Aorta (tissue), 5 donors: ENCODE data around the gene OR5AU1. TPM values are rescaled to one million over a fixed set of nuclear protein-coding genes. Genes with fewer than 3 reads are reported as not detected.
"Not testable (repeated sequence)": the region's sequence is repeated elsewhere in the genome, so short reads cannot be mapped to it uniquely, and the experiment has no call there.

Source experiments
- ATAC-seq: fragments of 200-7000 bp; cut with Tn5 transposase; one replicate; pipeline ENCODE4 v1.9.1; 2022; ENCODE audit warnings: moderate library complexity; ENCODE audit not compliant: low FRiP score
- DNase-seq, 2 donors: peaks; one replicate each; pipeline ENCODE4 v3.0.0-alpha.2; 2020
- H3K27ac ChIP-seq, 2 donors: one replicate each; pipeline ENCODE4 v1.5.1; 2013; ENCODE audit warnings: low read length in 2 of 2, mild to moderate bottlenecking in 2 of 2, moderate library complexity in 2 of 2, control low read depth in 1 of 2, inconsistent platforms in 1 of 2, low read depth in 1 of 2
- H3K27me3 ChIP-seq, 2 donors: one replicate each; pipeline ENCODE4 v1.6.1; 2013; ENCODE audit warnings: control low read depth in 1 of 2, low read length in 1 of 2, mild to moderate bottlenecking in 1 of 2, moderate library complexity in 1 of 2; ENCODE audit not compliant: insufficient read depth in 2 of 2, control insufficient read depth in 1 of 2
- H3K36me3 ChIP-seq, 2 donors: one replicate each; pipeline ENCODE4 v1.6.1; 2013; ENCODE audit warnings: control low read depth in 1 of 2, low read length in 1 of 2, mild to moderate bottlenecking in 1 of 2; ENCODE audit not compliant: insufficient read depth in 2 of 2, control insufficient read depth in 1 of 2
- H3K4me1 ChIP-seq, 2 donors: one replicate each; pipeline ENCODE4 v1.6.1; 2013; ENCODE audit warnings: low read length in 2 of 2, control low read depth in 1 of 2, mild to moderate bottlenecking in 1 of 2, moderate library complexity in 1 of 2; ENCODE audit not compliant: insufficient read depth in 2 of 2, control insufficient read depth in 1 of 2
- H3K4me3 ChIP-seq, 2 donors: one replicate each; pipeline ENCODE4 v1.5.1; 2013; ENCODE audit warnings: low read length in 2 of 2, control low read depth in 1 of 2, mild to moderate bottlenecking in 1 of 2
- H3K9me3 ChIP-seq: one replicate; pipeline ENCODE4 v1.6.1; 2013; ENCODE audit warnings: mild to moderate bottlenecking, low read length; ENCODE audit not compliant: control insufficient read depth
- WGBS, 2 donors: extraction: QIAGEN DNeasy Blood & Tissue Kit; methylation state at CpG; one replicate each; pipeline ENCODE4 v1.1.7; 2013; 5-methylcytosine and 5-hydroxymethylcytosine counted together
- intact Hi-C, 2 donors: fragments of 100-400 bp; cut with DNase I; formaldehyde crosslinking; loops; one replicate each; pipeline versions ENCODE4 v1.14.2 to v1.15.0; 2022
- polyA plus RNA-seq, 2 donors: library from polyadenylated mRNA; stranded (reverse); fragments of 200-250 nt; gene quantifications; one replicate each; pipeline ENCODE4 v1.2.3, GENCODE V29; 2013
- total RNA-seq, 2 donors: library from RNA; stranded (reverse); fragmentation: NEBNext Ultra II Directional; extraction: Animal tissue kit (Norgen Biotek cat#: 25700); gene quantifications; one replicate each; pipeline ENCODE4 v1.2.1, GENCODE V29; 2021
- donor health status: healthy with polysubstance abuse.
- donor health status: Bipolar disorder and iron deficiency.
- donor health status: DM: no; HTN: no; CAD: no.
- donor health status: DM: no; HTN: no; CAD: no.
- donor health status: DM: yes; HTN: yes; CAD: no.

Gene OR5AU1
- total and polyA plus RNA-seq, 4 donors: not detected

GRCh38 chr14:21160061-21160610 lies 4.3 kb upstream of the OR5AU1 start:
- DNase-seq: no peak
- ATAC-seq: no peak
- Histone ChIP-seq H3K27ac (no peak overlapping the region), H3K4me3 (no peak overlapping the region), H3K36me3 (no peaks in the 10 kb centered on the region), H3K27me3 (peaks cover 0 to 2% of the 10 kb centered on the region in 2 donors), H3K9me3 (peaks cover 2% of the 10 kb centered on the region), H3K4me1 (no peaks in the 10 kb centered on the region)
- WGBS, 2 donors: 65 to 73% methylated on average over 4 of the region's 4 CpGs
- intact Hi-C loops: no loop called here

GRCh38 chr14:21158175-21158574 lies 2.3 kb upstream of the OR5AU1 start:
- DNase-seq, H3K36me3 ChIP-seq, H3K27ac ChIP-seq, H3K4me1 ChIP-seq, H3K9me3 ChIP-seq, ATAC-seq, H3K4me3 ChIP-seq, intact Hi-C loops, H3K27me3 ChIP-seq: not testable (repeated sequence)
- 13 to 17% methylated on average over 1 of the region's 1 CpG for WGBS, 2 donors

GRCh38 chr14:21149641-21150367 lies 6.1 kb downstream of the OR5AU1 start:
- H3K27ac ChIP-seq: no peak overlapping the region
- intact Hi-C loops: no loop called here

GRCh38 chr14:21145437-21145836 lies 10.4 kb downstream of the OR5AU1 start:
- Histone ChIP-seq H3K27ac (no peak overlapping the region), H3K4me3 (no peak overlapping the region), H3K9me3 (peaks cover 4% of the 10 kb centered on the region), H3K27me3 (peaks cover 0 to 2% of the 10 kb centered on the region in 2 donors), H3K4me1 (no peaks in the 10 kb centered on the region), H3K36me3 (no peaks in the 10 kb centered on the region)
- intact Hi-C loops: no loop called here
- no peak for ATAC-seq
- no peak for DNase-seq

More at GRCh38 chr14:21149641-21150367, 6.1 kb downstream of the OR5AU1 start:
- no peak overlapping the region for H3K4me3 ChIP-seq
- H3K9me3 ChIP-seq: peaks cover 4% of the 10 kb centered on the region
- no peaks in the 10 kb centered on the region for H3K4me1 ChIP-seq
- H3K36me3 ChIP-seq: no peaks in the 10 kb centered on the region
- peaks cover 0 to 2% of the 10 kb centered on the region in 2 donors for H3K27me3 ChIP-seq
- DNase-seq (no peak), ATAC-seq (no peak)
- WGBS, 2 donors: 74 to 76% methylated on average over 4 of the region's 4 CpGs

DNA sequence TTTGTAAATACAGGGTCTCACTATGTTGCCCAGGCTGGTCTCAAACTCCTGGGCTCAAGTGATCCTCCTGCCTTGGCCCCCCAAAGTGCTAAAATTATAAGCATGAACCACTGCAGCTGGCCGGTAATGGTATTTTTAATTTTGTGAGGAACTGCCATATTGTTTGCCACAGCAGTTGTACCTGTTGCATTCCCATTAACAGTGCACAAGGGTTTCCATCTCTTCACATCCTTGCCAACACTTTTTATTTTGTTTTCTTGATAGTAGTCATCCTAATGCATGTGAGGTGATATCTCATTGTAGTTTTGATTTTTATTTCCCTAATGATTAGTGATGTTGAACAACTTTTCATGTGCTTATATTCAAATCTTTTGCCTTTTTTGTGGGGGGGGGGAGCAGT lies 13.5 kb downstream of the OR5AU1 start:
- no peak overlapping the region for H3K4me3 ChIP-seq
- intact Hi-C loops: no loop called here
- H3K4me1 ChIP-seq: no peaks in the 10 kb centered on the region
- H3K27me3 ChIP-seq: no peaks in the 10 kb centered on the region
- ATAC-seq: no peak
- peaks cover 2% of the 10 kb centered on the region for H3K9me3 ChIP-seq
- H3K36me3 ChIP-seq: no peaks in the 10 kb centered on the region
- H3K27ac ChIP-seq: no peak overlapping the region
- 94 to 97% methylated on average over 1 of the region's 1 CpG for WGBS, 2 donors
- DNase-seq: no peak

GRCh38 chr14:21136024-21136423 lies 19.8 kb downstream of the OR5AU1 start:
- ATAC-seq (no peak), DNase-seq (no peak)
- H3K36me3 ChIP-seq: no peaks in the 10 kb centered on the region
- no peaks in the 10 kb centered on the region for H3K4me1 ChIP-seq
- H3K27ac ChIP-seq: no peak overlapping the region
- 8 to 13% methylated on average over 1 of the region's 1 CpG for WGBS, 2 donors
- H3K4me3 ChIP-seq: no peak overlapping the region
- H3K9me3 ChIP-seq: no peaks in the 10 kb centered on the region
- no peaks in the 10 kb centered on the region for H3K27me3 ChIP-seq
- intact Hi-C loops: no loop called here

- Histone ChIP-seq H3K27ac (no peak overlapping the region), H3K36me3 (no peaks in the 10 kb centered on the region), H3K4me1 (no peaks in the 10 kb centered on the region), H3K9me3 (no peaks in the 10 kb centered on the region), H3K4me3 (no peak overlapping the region), H3K27me3 (no peaks in the 10 kb centered on the region)
- 48 to 56% methylated on average over 1 of the region's 1 CpG for WGBS, 2 donors
- DNase-seq: no peak
- intact Hi-C loops: no loop called here
- ATAC-seq: no peak
These were observed 22.0 kb downstream of the OR5AU1 start for GRCh38 chr14:21133901-21134300.

- Histone ChIP-seq H3K36me3 (no peaks in the 10 kb centered on the region), H3K4me3 (no peak overlapping the region), H3K9me3 (peaks cover 3% of the 10 kb centered on the region), H3K4me1 (no peaks in the 10 kb centered on the region), H3K27me3 (no peaks in the 10 kb centered on the region), H3K27ac (no peak overlapping the region)
- DNase-seq (no peak), ATAC-seq (no peak)
- intact Hi-C loops: no loop called here
- 79 to 90% methylated on average over 1 of the region's 1 CpG for WGBS, 2 donors
These were observed 32.4 kb downstream of the OR5AU1 start for GRCh38 chr14:21123429-21123828.

DNA sequence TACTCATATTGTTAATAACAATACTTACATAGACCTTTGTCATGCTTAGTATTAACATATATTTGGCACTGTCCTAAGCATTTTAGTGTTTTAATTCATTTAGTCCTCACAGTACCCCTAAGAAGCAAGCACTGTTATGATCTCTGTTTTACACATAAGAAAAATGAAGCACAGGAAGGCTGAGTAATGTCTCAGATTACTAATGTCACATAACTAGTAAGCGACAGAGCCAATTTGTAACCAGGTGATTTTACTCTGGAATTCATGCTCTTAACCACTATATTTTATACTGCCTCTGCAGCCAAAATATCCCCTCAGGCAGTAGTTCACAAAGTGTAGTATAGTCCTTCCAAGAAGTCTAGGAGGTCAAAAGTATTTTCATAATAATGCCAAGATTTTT lies 34.7 kb downstream of the OR5AU1 start:
- ATAC-seq (no peak), DNase-seq (no peak)
- H3K4me1 ChIP-seq: no peaks in the 10 kb centered on the region
- WGBS, 2 donors: 64 to 68% methylated on average over 1 of the region's 1 CpG
- no peak overlapping the region for H3K4me3 ChIP-seq
- no peak overlapping the region for H3K27ac ChIP-seq
- H3K27me3 ChIP-seq: no peaks in the 10 kb centered on the region
- no peaks in the 10 kb centered on the region for H3K36me3 ChIP-seq
- peaks cover 3% of the 10 kb centered on the region for H3K9me3 ChIP-seq
- intact Hi-C loops: no loop called here
